GM12878 (cell line): ENCODE measurements around the gene SNX3. TPM values are rescaled to one million over a fixed set of nuclear protein-coding genes. Genes with fewer than 3 reads are reported as not detected.

ENCODE experiments used
- ATAC-seq: fragments of 200-7000 bp; cut with Tn5 transposase; 3 replicates; pipeline ENCODE4 v1.9.1; 2020; ENCODE audit warnings: mild to moderate bottlenecking, moderate library complexity
- BruUV-seq: library from RNA; stranded (reverse); fragments of 400-500 nt; replicated peaks from 2 replicates; lab custom pipeline; 2021; lab: Mats Ljungman, UMichigan
- CTCF ChIA-PET: fragments of 300-600 bp; sonication (Branson Sonifier 250); formaldehyde crosslinking; extraction: SDS; loops from one replicate; lab custom pipeline; 2021; ENCODE audit warnings: inconsistent platforms; lab: Yijun Ruan, JAX
- POLR2A ChIA-PET: fragments of 350-600 bp; formaldehyde crosslinking; extraction: SDS; loops from one replicate; lab custom pipeline; 2021; ENCODE audit warnings: inconsistent platforms; lab: Charles Lee
- RAD21 ChIA-PET: fragments of 300-600 bp; sonication (Branson Sonifier 250); formaldehyde crosslinking; loops from one replicate; lab custom pipeline; 2023; ENCODE audit warnings: antibody characterized with exemption; ENCODE audit not compliant: unreplicated experiment; lab: Charles Lee
- SMC1A ChIA-PET: fragments of 300-600 bp; sonication (Branson Sonifier 250); formaldehyde crosslinking; loops from one replicate; lab custom pipeline; 2023; ENCODE audit not compliant: unreplicated experiment, uncharacterized antibody; lab: Charles Lee
- DNase-seq: peaks from one replicate; pipeline ENCODE4 v3.0.0-alpha.2; 2011; ENCODE audit warnings: low read depth, low spot score
- FAIRE-seq: peaks from 3 replicates; lab custom pipeline; 2011; peaks lifted over from hg19 to GRCh38; lab: Jason Lieb, UNC
- H2AFZ ChIP-seq: 2 replicates; pipeline ENCODE4 v1.6.0; 2011; ENCODE audit warnings: low read depth, low read length, control low read depth; ENCODE audit not compliant: control insufficient read depth
- H3K27ac ChIP-seq: 2 replicates; pipeline ENCODE4 v1.5.1; 2011; ENCODE audit warnings: control low read depth; ENCODE audit not compliant: control insufficient read depth, insufficient read depth
- H3K27me3 ChIP-seq, 2 experiments: replicated peaks in 1 of 2; 2 replicates each; pipeline versions ENCODE4 v1.6.0 to v1.6.1; 2011; ENCODE audit warnings: low read length in 1 of 2; ENCODE audit not compliant: control insufficient read depth in 2 of 2, insufficient read depth in 2 of 2
- H3K36me3 ChIP-seq, 2 experiments: 2 replicates each; pipeline ENCODE4 v1.5.1; 2011; ENCODE audit warnings: low read length in 1 of 2; ENCODE audit not compliant: control insufficient read depth in 2 of 2, insufficient read depth in 2 of 2
- H3K4me1 ChIP-seq: 2 replicates; pipeline ENCODE4 v1.6.1; 2011; ENCODE audit warnings: mild to moderate bottlenecking, low read length, moderate library complexity, mixed read lengths; ENCODE audit not compliant: control insufficient read depth, insufficient read depth
- H3K4me2 ChIP-seq: 2 replicates; pipeline ENCODE4 v1.6.0; 2011; ENCODE audit warnings: control low read depth; ENCODE audit not compliant: control insufficient read depth, insufficient read depth
- H3K4me3 ChIP-seq: fragments of 200-600 bp; sonication (generic); 2 replicates; pipeline ENCODE4 v1.5.1; 2016
- H3K79me2 ChIP-seq: 2 replicates; pipeline ENCODE4 v1.6.0; 2011; ENCODE audit warnings: low read length; ENCODE audit not compliant: control insufficient read depth, insufficient read depth
- H3K9ac ChIP-seq: 2 replicates; pipeline ENCODE4 v1.8.0; 2011; ENCODE audit warnings: low read length, control low read depth, mixed read lengths; ENCODE audit not compliant: control insufficient read depth, insufficient read depth
- H3K9me3 ChIP-seq: replicated peaks from 3 replicates; pipeline ENCODE4 v1.5.1; 2011; ENCODE audit warnings: mild to moderate bottlenecking, low read length; ENCODE audit not compliant: control insufficient read depth, insufficient read depth
- H4K20me1 ChIP-seq: 2 replicates; pipeline ENCODE4 v1.6.0; 2011; ENCODE audit not compliant: control insufficient read depth, insufficient read depth
- DPF2 ChIP-seq: fragments of 450-650 bp; IDR thresholded peaks from 2 replicates; pipeline ENCODE4 v1.6.1; 2017; ENCODE audit warnings: mild to moderate bottlenecking
- MEF2A ChIP-seq: IDR thresholded peaks from 2 replicates; pipeline ENCODE4 v1.6.1; 2011; ENCODE audit warnings: low read depth, mild to moderate bottlenecking, low read length, moderate library complexity; ENCODE audit not compliant: insufficient read depth
- RAD21 ChIP-seq: IDR thresholded peaks from 2 replicates; pipeline ENCODE4 v1.6.1; 2011; ENCODE audit warnings: mild to moderate bottlenecking, low read depth, low read length, moderate library complexity; ENCODE audit not compliant: insufficient read depth
- RFX5 ChIP-seq: IDR thresholded peaks from 2 replicates; pipeline ENCODE4 v1.6.1; 2011; ENCODE audit warnings: low read depth, low read length, improper control_type of control experiment
- SMC3 ChIP-seq: IDR thresholded peaks from 2 replicates; pipeline ENCODE4 v1.6.1; 2011; ENCODE audit warnings: low read length, improper control_type of control experiment, borderline replicate concordance
- WGBS: methylation state at CpG from one replicate; pipeline ENCODE4 v1.1.6; 2016; ENCODE audit warnings: low lambda C conversion rate; ENCODE audit not compliant: insufficient replicate concordance, insufficient coverage; ENCODE audit errors: missing lambda C conversion rate; 5-methylcytosine and 5-hydroxymethylcytosine counted together
- in situ Hi-C: fragments of 300-500 bp; cut with MboI; formaldehyde crosslinking; loops from 9 replicates; pipeline ENCODE4 v1.14.3; 2018; ENCODE audit warnings: mixed read lengths
- intact Hi-C: fragments of 100-400 bp; cut with micrococcal nuclease; formaldehyde crosslinking; loops from one replicate; pipeline ENCODE4 v1.14.2; 2022; ENCODE audit not compliant: unreplicated experiment
- polyA plus RNA-seq, 11 experiments: library from polyadenylated mRNA; depleted of rRNA in 4 of 11; unstranded in 6 of 11; stranded (reverse) in 5 of 11; fragments of >200 nt; fragmentation: Nextera tagmentation in 4 of 11; fragmentation: Illumina TruSeq in 1 of 11; extraction: Ambion mirVana in 4 of 11; extraction: Trizol in 1 of 11; gene quantifications; 1 replicate in 1 of 11; 2 replicates in 10 of 11; pipeline versions ENCODE4 v1.2.1 to v1.2.3, GENCODE V29; 2011 to 2016; ENCODE audit warnings: inconsistent platforms in 2 of 11, missing spikeins in 2 of 11, low read depth in 1 of 11
- total RNA-seq, 4 experiments: library from RNA; depleted of rRNA in 3 of 4; stranded (reverse); fragments of >200 nt in 3 of 4; fragmentation: Illumina TruSeq in 1 of 4; extraction: Trizol in 1 of 4; gene quantifications; 2 replicates each; pipeline versions ENCODE4 v1.2.1 to v1.2.3, GENCODE V29; 2013 to 2021
- TF ChIP-seq, protein P1 (sequence below): fragments of 450-650 bp; IDR thresholded peaks from 2 replicates; pipeline ENCODE4 v1.6.1; 2016; ENCODE audit warnings: mild to moderate bottlenecking, moderate library complexity, borderline replicate concordance
- TF ChIP-seq, protein P2 (sequence below), 3 experiments: IDR thresholded peaks in 2 of 3; conservative IDR thresholded peaks in 1 of 3; 2 replicates each; pipeline ENCODE4 v1.5.1; 2011; ENCODE audit warnings: low read depth in 3 of 3, low read length in 3 of 3, mild to moderate bottlenecking in 3 of 3, control low read depth in 2 of 3, moderate library complexity in 2 of 3, inconsistent platforms in 1 of 3, mixed read lengths in 1 of 3; ENCODE audit not compliant: control insufficient read depth in 2 of 3, insufficient read depth in 1 of 3; ENCODE audit errors: extremely low read depth in 1 of 3

Gene SNX3
- total and polyA plus RNA-seq, 10 of the 15 experiments (the other 5 are each of a cell fraction or from before 2014, with no cell fraction given): 43.7 to 297 (median 95.6) TPM

DNA sequence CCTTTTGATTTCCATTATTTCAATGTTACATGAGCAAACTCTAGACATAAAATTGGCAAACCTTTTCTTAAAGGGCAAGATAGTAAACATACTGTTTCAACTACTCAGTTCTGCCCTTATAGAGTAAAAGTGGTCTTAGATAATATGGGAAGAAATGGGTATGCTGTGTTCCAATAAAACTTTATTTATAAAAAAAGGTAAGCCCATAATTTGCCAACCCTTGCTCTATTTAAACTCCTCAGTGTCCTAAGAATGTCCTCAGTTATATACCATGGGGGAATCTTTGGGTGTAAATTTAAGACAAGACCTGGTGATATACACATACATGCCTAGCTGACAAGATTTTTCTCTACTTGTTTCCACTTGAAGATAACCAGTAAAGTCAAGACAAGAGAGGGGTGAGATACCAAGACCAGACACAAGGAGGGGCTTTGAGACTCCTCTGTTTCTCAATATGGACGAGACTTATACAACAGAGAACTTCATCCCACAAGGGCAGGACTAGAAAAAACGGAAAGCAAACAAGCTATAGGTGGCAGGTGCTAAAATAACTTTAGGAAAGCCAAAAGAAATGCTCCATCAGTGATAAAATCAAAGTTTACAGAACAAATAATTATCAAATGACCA lies 10.5 kb downstream of the SNX3 start:
- no peak overlapping the region for H3K27ac ChIP-seq
- H3K4me1 ChIP-seq: no peaks in the 10 kb centered on the region
- FAIRE-seq (peak; percentile 13), DNase-seq (no peak), ATAC-seq (peak; percentile 91)
- SMC1A ChIA-PET: interaction anchor here (0.6 to 2.9 kb wide), 9 partner anchors 9 to 278 kb away, joined by 3 to 28 read pairs (median 3); partner anchors contain the start of gene SNX3
- H3K9me3 ChIP-seq: peaks cover 2% of the 10 kb centered on the region; the same call in 2 of the 3 replicates
- H3K79me2 ChIP-seq: peaks cover 55% of the 10 kb centered on the region
- no peaks in the 10 kb centered on the region for H3K27me3 ChIP-seq
- no peaks in the 10 kb centered on the region for H4K20me1 ChIP-seq
- POLR2A ChIA-PET: interaction anchor here (1.1 kb wide), 1 partner anchor 11 kb away, joined by 3 read pairs; the partner anchor contains the start of gene SNX3
- 0% methylated on average over 2 of the region's 2 CpGs for WGBS
- H2AFZ ChIP-seq: no peak overlapping the region
- TF ChIP-seq RFX5 (no peak), DPF2 (no peak), SMC3 (peak; percentile 55; the same call in 1 of the 2 replicates), RAD21 (peak; percentile 48), MEF2A (no peak)
- TF ChIP-seq, protein P1, sequence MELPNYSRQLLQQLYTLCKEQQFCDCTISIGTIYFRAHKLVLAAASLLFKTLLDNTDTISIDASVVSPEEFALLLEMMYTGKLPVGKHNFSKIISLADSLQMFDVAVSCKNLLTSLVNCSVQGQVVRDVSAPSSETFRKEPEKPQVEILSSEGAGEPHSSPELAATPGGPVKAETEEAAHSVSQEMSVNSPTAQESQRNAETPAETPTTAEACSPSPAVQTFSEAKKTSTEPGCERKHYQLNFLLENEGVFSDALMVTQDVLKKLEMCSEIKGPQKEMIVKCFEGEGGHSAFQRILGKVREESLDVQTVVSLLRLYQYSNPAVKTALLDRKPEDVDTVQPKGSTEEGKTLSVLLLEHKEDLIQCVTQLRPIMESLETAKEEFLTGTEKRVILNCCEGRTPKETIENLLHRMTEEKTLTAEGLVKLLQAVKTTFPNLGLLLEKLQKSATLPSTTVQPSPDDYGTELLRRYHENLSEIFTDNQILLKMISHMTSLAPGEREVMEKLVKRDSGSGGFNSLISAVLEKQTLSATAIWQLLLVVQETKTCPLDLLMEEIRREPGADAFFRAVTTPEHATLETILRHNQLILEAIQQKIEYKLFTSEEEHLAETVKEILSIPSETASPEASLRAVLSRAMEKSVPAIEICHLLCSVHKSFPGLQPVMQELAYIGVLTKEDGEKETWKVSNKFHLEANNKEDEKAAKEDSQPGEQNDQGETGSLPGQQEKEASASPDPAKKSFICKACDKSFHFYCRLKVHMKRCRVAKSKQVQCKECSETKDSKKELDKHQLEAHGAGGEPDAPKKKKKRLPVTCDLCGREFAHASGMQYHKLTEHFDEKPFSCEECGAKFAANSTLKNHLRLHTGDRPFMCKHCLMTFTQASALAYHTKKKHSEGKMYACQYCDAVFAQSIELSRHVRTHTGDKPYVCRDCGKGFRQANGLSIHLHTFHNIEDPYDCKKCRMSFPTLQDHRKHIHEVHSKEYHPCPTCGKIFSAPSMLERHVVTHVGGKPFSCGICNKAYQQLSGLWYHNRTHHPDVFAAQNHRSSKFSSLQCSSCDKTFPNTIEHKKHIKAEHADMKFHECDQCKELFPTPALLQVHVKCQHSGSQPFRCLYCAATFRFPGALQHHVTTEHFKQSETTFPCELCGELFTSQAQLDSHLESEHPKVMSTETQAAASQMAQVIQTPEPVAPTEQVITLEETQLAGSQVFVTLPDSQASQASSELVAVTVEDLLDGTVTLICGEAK: peak; percentile 91
- TF ChIP-seq, protein P2, sequence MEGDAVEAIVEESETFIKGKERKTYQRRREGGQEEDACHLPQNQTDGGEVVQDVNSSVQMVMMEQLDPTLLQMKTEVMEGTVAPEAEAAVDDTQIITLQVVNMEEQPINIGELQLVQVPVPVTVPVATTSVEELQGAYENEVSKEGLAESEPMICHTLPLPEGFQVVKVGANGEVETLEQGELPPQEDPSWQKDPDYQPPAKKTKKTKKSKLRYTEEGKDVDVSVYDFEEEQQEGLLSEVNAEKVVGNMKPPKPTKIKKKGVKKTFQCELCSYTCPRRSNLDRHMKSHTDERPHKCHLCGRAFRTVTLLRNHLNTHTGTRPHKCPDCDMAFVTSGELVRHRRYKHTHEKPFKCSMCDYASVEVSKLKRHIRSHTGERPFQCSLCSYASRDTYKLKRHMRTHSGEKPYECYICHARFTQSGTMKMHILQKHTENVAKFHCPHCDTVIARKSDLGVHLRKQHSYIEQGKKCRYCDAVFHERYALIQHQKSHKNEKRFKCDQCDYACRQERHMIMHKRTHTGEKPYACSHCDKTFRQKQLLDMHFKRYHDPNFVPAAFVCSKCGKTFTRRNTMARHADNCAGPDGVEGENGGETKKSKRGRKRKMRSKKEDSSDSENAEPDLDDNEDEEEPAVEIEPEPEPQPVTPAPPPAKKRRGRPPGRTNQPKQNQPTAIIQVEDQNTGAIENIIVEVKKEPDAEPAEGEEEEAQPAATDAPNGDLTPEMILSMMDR (IDR thresholded peaks at IDR 0.05 in 2 of 3, conservative IDR thresholded peaks at IDR 0.05 in 1 of 3; ENCODE audit: control insufficient read depth in 2 of 3, extremely low read depth in 1 of 3, insufficient read depth in 1 of 3, low read depth in 3 of 3, low read length in 3 of 3): peak; percentile 34 to 56 (median 54); a peak in 5 of 6 replicates
- TF ChIP-seq, all 136 proteins: peak for 4
- RAD21 ChIA-PET: interaction anchor here (0.7 to 5.2 kb wide), 6 partner anchors 9 to 866 kb away, joined by 3 to 28 read pairs (median 4); partner anchors contain the start of gene SNX3
- peaks cover 1 to 8% of the 10 kb centered on the region in 2 experiments; a peak in 3 of 4 replicates for H3K36me3 ChIP-seq
- no peak overlapping the region for H3K4me3 ChIP-seq
- in situ Hi-C loops (no loop called here), intact Hi-C loops (loop anchor here (5.0 kb wide), 1 partner anchor 242 kb away; no protein-coding TSS in a partner anchor)
- H3K4me2 ChIP-seq: no peak overlapping the region
- CTCF ChIA-PET: interaction anchor here (0.6 to 9.7 kb wide), 13 partner anchors 8 to 822 kb away, joined by 3 to 76 read pairs (median 4); no protein-coding TSS in a partner anchor
- no TSS peak for BruUV-seq
- no peak overlapping the region for H3K9ac ChIP-seq
